ENCODE data around the gene LIPG. TPM values are rescaled to one million over a fixed set of nuclear protein-coding genes. Genes with fewer than 3 reads are reported as not detected.

LIPG gene
- total RNA-seq, 2 experiments from 2014 or later, result 0.09 TPM; not detected in 1

DNA sequence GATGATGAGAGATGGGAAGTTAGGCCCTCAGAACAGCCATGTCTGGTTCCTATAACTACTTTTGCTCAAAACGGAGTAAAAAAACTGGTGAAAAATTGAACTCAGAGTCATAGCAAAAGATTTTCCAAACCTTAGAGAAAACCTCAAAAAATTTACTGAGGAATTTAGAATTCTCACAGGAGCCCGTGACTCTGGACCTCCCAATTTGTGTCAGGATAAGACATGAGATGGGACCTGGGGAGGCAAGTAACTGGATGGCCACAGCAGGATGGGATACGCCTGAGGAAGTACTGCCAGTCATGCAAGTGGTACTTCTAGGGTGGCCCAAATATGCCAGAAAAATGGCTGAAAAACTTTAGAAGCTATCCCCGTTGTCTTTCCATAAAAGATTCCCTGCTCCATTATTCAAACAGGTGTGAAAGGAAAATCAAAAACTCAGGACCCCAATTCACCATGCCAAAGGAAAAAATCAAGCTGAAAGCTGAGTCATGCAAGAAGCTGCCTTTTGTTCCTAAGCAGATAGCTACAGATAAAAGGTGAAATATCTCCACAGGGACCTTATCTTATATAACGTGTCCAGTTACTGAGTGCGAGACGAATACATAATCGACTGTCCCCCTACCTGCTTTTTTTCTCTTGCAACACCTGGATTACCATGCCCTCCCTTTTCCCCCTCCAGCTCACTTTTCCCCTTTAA is 34.1 kb upstream of the LIPG start:
- Mint-ChIP-seq H3K27me3 (peaks cover 10% of the 10 kb centered on the region), H3K9me3 (no peaks in the 10 kb centered on the region), H3K4me1 (no peaks in the 10 kb centered on the region), H3K4me3 (no peak overlapping the region), H3K36me3 (no peaks in the 10 kb centered on the region), H3K27ac (no peak overlapping the region)
- POLR2A ChIA-PET, result no interaction called here
- DNase-seq, result no peak
- no peak for ATAC-seq (ENCODE audit: low read depth)

DNA sequence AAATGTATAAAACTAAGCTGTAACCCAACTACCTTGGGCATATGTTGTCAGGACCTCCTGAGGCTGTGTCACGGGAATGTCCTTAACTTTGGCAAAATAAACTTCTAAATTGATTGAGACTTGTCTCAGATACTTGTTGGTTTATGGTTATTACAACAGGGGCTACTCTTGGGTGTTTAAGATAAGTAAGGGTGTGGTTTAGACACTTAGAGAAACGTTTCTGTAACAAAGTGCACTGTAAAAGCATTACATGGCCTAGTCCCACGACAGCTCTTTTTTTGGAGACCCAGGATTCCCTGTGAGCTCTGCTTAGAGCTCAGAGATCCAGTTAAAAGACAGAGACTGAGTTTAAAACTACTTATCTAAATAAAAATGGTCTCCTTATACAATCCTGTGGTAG is 32.3 kb upstream of the LIPG start:
- Mint-ChIP-seq H3K36me3 (no peaks in the 10 kb centered on the region), H3K4me3 (no peak overlapping the region), H3K27ac (no peak overlapping the region), H3K9me3 (peaks cover under 1% of the 10 kb centered on the region), H3K27me3 (peaks cover 10% of the 10 kb centered on the region), H3K4me1 (no peaks in the 10 kb centered on the region)
- DNase-seq, result no peak
- ATAC-seq (ENCODE audit: low read depth), result no peak
- POLR2A ChIA-PET, result no interaction called here

- Mint-ChIP-seq H3K9me3 (peaks cover 1% of the 10 kb centered on the region), H3K4me3 (no peak overlapping the region), H3K4me1 (no peaks in the 10 kb centered on the region), H3K36me3 (no peaks in the 10 kb centered on the region), H3K27me3 (peaks cover 26% of the 10 kb centered on the region), H3K27ac (no peak overlapping the region)
- DNase-seq (no peak), ATAC-seq (ENCODE audit: low read depth) (no peak)
- POLR2A ChIA-PET, result no interaction called here
Observed at GRCh38 chr18:49531678-49532153, 30.1 kb upstream of the LIPG start.

DNA sequence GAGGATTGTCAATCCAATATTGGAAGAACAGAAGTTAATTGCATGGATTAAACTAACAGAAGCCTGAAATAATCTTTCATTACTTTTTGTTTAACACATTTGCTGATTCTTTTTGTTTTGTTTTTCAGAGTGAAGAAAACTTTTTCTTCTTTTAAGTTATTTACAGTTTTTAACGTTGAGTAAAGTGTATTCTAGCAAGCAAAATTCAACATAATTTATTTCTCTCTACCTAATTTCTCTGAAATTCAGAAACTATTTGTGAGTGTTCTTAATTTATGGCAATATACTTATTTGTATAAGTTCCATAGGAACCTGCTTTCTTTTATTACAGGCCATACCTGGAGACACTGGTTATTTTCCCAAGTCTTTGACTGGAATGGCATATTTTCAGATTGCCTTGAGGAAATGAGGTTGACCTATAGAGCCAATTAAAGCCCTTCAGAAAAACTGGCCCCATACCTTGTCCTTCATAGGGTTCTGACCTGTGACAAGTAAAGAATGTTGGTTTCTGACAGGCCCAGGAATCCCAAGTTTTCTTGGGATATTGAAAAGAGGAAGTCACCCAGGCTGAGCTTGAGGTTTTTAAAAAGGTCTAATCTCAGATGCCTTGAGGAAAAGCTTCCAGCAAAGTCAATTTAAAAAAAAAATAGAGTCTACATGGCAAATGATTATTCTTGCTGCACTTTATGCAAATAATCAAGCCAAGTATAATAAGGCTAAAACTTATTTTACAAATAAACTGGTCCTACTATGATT is 26.8 kb upstream of the LIPG start:
- POLR2A ChIA-PET, result no interaction called here
- Mint-ChIP-seq H3K4me3 (no peak overlapping the region), H3K36me3 (no peaks in the 10 kb centered on the region), H3K9me3 (peaks cover 1% of the 10 kb centered on the region), H3K4me1 (no peaks in the 10 kb centered on the region), H3K27ac (no peak overlapping the region), H3K27me3 (peaks cover 24% of the 10 kb centered on the region)
- DNase-seq, result no peak
- no peak for ATAC-seq (ENCODE audit: low read depth)

GRCh38 chr18:49537232-49537896 is 24.5 kb upstream of the LIPG start:
- ATAC-seq (ENCODE audit: low read depth) (no peak), DNase-seq (no peak)
- peaks cover 1% of the 10 kb centered on the region for H3K9me3 Mint-ChIP-seq
- H3K4me1 Mint-ChIP-seq, result no peaks in the 10 kb centered on the region
- POLR2A ChIA-PET, result interaction anchor here (0.6 kb wide), 1 partner anchor 50 kb away, joined by 3 read pairs; the partner anchor contains the start of gene C18orf32
- H3K27me3 Mint-ChIP-seq, result peaks cover 22% of the 10 kb centered on the region
- no peaks in the 10 kb centered on the region for H3K36me3 Mint-ChIP-seq
- no peak overlapping the region for H3K27ac Mint-ChIP-seq
- H3K4me3 Mint-ChIP-seq, result no peak overlapping the region

GRCh38 chr18:49544362-49544761 is 17.5 kb upstream of the LIPG start:
- H3K4me3 Mint-ChIP-seq, result no peak overlapping the region
- POLR2A ChIA-PET, result no interaction called here
- no peaks in the 10 kb centered on the region for H3K9me3 Mint-ChIP-seq

DNA sequence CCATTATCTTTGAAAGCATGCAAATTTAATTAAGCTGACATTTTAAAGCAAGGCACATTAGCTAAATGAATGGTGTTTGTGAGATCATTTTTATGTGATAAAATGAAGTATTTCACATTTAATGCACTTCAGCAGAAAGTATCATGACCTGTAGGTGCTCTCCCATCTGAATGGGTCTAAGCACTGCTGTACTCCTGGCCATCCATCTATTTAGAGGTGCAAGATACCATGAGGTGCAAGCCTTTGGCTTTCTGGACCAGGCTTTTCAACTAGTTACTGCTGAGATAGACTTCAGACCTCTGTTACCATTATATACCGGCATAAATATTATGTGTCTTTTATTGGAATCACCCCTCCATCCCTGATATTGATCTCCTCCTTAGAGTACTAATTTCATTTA is 15.6 kb upstream of the LIPG start:
- DNase-seq, result no peak
- peaks cover 19% of the 10 kb centered on the region for H3K27me3 Mint-ChIP-seq
- H3K4me1 Mint-ChIP-seq, result no peaks in the 10 kb centered on the region
- ATAC-seq (ENCODE audit: low read depth), result no peak
- H3K4me3 Mint-ChIP-seq, result no peak overlapping the region
- POLR2A ChIA-PET, result no interaction called here
- no peaks in the 10 kb centered on the region for H3K9me3 Mint-ChIP-seq
- H3K27ac Mint-ChIP-seq, result no peak overlapping the region
- no peaks in the 10 kb centered on the region for H3K36me3 Mint-ChIP-seq

More at GRCh38 chr18:49544362-49544761, 17.5 kb upstream of the LIPG start:
- H3K36me3 Mint-ChIP-seq, result no peaks in the 10 kb centered on the region
- no peak overlapping the region for H3K27ac Mint-ChIP-seq
- peaks cover 19% of the 10 kb centered on the region for H3K27me3 Mint-ChIP-seq
- DNase-seq (no peak), ATAC-seq (ENCODE audit: low read depth) (no peak)
- H3K4me1 Mint-ChIP-seq, result no peaks in the 10 kb centered on the region

- H3K36me3 Mint-ChIP-seq, result no peaks in the 10 kb centered on the region
- no peak overlapping the region for H3K27ac Mint-ChIP-seq
- H3K4me3 Mint-ChIP-seq, result no peak overlapping the region
- no peak for ATAC-seq (ENCODE audit: low read depth)
- peaks cover 19% of the 10 kb centered on the region for H3K27me3 Mint-ChIP-seq
- H3K4me1 Mint-ChIP-seq, result no peaks in the 10 kb centered on the region
- H3K9me3 Mint-ChIP-seq, result no peaks in the 10 kb centered on the region
- POLR2A ChIA-PET, result no interaction called here
- DNase-seq, result no peak
Observed at GRCh38 chr18:49546719-49547273, 15.1 kb upstream of the LIPG start.

- Mint-ChIP-seq H3K36me3 (no peaks in the 10 kb centered on the region), H3K27ac (no peak overlapping the region), H3K4me1 (no peaks in the 10 kb centered on the region), H3K27me3 (peaks cover 24% of the 10 kb centered on the region), H3K4me3 (no peak overlapping the region), H3K9me3 (no peaks in the 10 kb centered on the region)
- ATAC-seq (ENCODE audit: low read depth) (no peak), DNase-seq (no peak)
- POLR2A ChIA-PET, result no interaction called here
Observed at GRCh38 chr18:49547701-49548100, 14.2 kb upstream of the LIPG start.

- Mint-ChIP-seq H3K36me3 (no peaks in the 10 kb centered on the region), H3K27me3 (peaks cover 26% of the 10 kb centered on the region), H3K27ac (no peak overlapping the region), H3K4me3 (no peak overlapping the region), H3K4me1 (no peaks in the 10 kb centered on the region), H3K9me3 (no peaks in the 10 kb centered on the region)
- POLR2A ChIA-PET, result no interaction called here
- DNase-seq (no peak), ATAC-seq (ENCODE audit: low read depth) (no peak)
Observed at GRCh38 chr18:49548229-49548636, 13.6 kb upstream of the LIPG start.

DNA sequence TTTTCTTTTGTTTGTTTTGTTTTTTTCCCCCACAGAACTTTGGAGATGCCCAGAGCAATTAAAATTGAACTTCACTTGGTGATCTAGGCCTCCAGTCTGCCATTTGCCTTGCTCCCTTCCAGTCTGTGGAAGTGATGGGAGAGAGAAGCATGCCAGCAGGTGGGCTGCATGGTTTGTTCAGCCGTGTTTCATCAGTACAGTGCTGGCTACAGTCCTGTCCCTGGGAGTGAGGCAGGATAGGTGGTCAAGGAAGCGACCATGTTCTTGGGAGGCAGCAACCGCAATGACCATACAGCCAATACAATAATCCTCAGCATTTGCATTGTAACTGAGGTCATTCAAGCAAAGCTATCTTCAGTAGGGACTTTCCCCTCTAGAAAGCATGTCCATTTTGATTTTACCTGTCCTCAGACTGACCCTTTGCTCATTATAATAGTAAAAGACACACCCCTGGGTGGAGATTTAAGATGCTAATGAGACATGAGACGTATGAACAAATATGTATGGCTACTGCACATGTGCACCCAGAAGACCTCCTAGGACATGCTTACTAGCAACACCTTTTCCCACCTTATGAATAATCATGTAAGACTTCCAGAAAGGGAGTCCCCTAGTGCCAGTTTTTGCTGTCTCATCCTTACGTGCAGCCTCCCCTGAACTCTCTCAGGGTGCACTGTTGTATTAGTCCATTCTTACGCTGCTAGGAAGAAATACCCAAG is 11.1 kb upstream of the LIPG start:
- Mint-ChIP-seq H3K27me3 (peaks cover 33% of the 10 kb centered on the region), H3K36me3 (no peaks in the 10 kb centered on the region), H3K9me3 (no peaks in the 10 kb centered on the region), H3K4me1 (no peaks in the 10 kb centered on the region), H3K4me3 (no peak overlapping the region), H3K27ac (no peak overlapping the region)
- DNase-seq, result no peak
- POLR2A ChIA-PET, result no interaction called here
- no peak for ATAC-seq (ENCODE audit: low read depth)

DNA sequence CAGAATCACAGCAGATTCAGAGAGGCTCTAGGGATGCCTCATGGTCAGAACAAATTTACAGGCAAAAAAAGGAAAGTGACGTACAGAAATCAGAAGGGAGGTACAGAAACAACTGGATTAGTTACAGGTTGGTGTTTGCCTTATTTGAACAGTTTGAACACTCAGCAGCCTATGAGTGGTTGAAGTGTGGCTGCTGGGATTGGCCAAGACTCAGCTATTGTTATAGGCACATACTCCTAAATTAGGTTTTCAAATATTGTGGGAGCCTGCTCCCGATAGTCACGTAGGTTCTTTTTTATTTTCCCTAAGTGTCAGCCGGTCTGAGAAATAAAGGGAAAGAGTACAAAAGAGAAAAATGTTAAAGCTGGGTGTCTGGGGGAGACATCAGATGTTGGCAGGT is 8.9 kb upstream of the LIPG start:
- no peaks in the 10 kb centered on the region for H3K9me3 Mint-ChIP-seq
- no peak for ATAC-seq (ENCODE audit: low read depth)

GRCh38 chr18:49555641-49556040 is 6.2 kb upstream of the LIPG start:
- ATAC-seq (ENCODE audit: low read depth) (no peak), DNase-seq (no peak)
- no peaks in the 10 kb centered on the region for H3K36me3 Mint-ChIP-seq
- no peaks in the 10 kb centered on the region for H3K9me3 Mint-ChIP-seq
- no peak overlapping the region for H3K27ac Mint-ChIP-seq
- POLR2A ChIA-PET, result no interaction called here
- H3K4me3 Mint-ChIP-seq, result no peak overlapping the region
- peaks cover 45% of the 10 kb centered on the region for H3K27me3 Mint-ChIP-seq
- H3K4me1 Mint-ChIP-seq, result no peaks in the 10 kb centered on the region

More for the DNA sequence above, 8.9 kb upstream of the LIPG start:
- Mint-ChIP-seq H3K4me1 (no peaks in the 10 kb centered on the region), H3K27me3 (peaks cover 28% of the 10 kb centered on the region), H3K36me3 (no peaks in the 10 kb centered on the region), H3K4me3 (no peak overlapping the region), H3K27ac (no peak overlapping the region)
- POLR2A ChIA-PET, result interaction anchor here (0.6 kb wide), 1 partner anchor 323 kb away, joined by 3 read pairs; no protein-coding TSS in a partner anchor
- DNase-seq, result no peak
